Frontal cortex (tissue), 4 donors: ENCODE measurements around the gene WIPF1. TPM values are rescaled to one million over a fixed set of nuclear protein-coding genes. Genes with fewer than 3 reads are reported as not detected.
A peak's percentile ranks its signal among the peaks of the same experiment; 100 is the strongest.
"Not testable (repeated sequence)": the region's sequence is repeated elsewhere in the genome, so short reads cannot be mapped to it uniquely, and the experiment has no call there.

Experiments
- DNase-seq, 2 donors: peaks; one replicate each; pipeline ENCODE4 v3.0.0; 2012; ENCODE audit warnings: low spot score in 2 of 2
- FAIRE-seq: peaks from 2 replicates; lab custom pipeline; 2012; peaks lifted over from hg19 to GRCh38; lab: Jason Lieb, UNC
- total RNA-seq: library from RNA; depleted of rRNA; stranded (reverse); fragments of >200 nt; gene quantifications from one replicate; pipeline ENCODE4 v1.2.3, GENCODE V29; 2014
- donor health status: control.
- donor health status: control.
- donor health status: control.

The WIPF1 gene
- total RNA-seq, 1 donor from 2014 or later = 1.2 TPM

DNA sequence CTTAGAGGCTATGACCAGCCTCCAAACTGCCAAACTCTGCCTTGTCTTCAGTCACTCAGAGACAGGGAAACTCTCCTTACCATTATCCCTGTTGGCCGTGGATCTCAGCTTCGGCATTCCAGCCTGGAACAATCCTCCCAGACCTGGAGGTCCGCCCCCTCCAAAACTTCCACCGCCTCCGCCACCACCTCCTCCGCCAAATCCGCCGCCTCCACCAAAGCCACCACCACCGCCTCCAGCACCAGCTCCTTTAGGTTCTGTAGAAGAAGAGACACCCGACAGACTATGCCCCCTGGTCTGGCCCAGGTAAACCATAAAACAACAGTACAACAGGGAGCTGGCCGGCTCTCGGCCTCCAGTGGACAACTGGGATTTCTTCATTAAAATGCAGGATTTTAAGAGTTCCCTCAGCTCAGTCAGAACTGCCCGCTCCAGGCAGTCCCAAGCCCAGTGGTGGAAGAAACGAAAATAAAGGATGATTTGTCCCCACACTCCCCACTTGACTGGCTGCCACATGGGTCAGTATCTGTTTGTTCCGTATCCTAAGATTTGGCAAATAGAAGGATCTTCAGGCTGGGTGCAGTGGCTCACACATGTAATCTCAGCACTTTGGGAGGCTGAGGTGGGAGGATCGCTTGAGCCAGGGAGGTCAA, 22.4 kb downstream of the WIPF1 start:
- DNase-seq (no peak), FAIRE-seq (no peak)

DNA sequence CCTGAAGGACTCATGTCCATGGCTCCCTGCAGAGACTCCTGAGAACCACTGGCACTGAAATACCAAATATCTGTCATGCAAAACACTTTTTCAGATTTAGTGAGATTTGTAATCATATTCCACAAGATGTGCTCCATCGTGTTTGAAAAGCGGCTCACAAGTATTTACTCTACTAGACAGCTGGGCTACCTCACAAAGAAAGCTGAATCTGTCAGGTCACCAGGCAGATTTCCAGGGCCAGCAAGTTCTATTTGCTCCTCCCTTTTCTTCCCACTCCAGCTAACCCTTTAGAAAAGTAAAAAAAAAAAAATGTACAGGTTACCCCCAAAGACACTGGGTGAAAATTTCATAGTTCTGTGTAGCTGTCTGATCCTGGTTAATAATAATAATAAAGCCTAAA, 22.9 kb downstream of the WIPF1 start:
- FAIRE-seq (no peak), DNase-seq (no peak)

DNA sequence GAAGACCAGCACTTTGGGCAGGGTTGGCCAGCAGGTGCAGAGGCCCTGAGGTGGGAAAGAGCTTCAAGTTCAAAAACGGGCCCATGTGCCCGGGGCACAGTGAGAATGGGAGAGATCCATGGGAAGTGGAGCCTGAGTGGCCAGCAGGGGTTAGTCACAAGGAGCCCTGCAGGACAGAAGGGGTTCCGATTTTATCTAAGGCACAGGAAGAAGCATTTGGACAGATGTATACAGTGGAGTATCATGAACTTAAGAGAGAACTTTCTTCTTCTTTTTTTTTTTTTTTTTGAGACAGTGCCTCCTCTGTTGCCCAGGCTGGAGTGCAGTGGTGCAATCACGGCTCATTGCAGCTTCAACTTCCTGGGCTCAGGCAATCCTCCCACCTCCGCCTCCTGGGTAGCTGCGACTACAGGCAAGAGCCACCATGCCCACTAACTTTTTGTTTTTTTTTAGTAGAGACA, 24.0 kb downstream of the WIPF1 start:
- FAIRE-seq (no peak), DNase-seq (no peak)

DNA sequence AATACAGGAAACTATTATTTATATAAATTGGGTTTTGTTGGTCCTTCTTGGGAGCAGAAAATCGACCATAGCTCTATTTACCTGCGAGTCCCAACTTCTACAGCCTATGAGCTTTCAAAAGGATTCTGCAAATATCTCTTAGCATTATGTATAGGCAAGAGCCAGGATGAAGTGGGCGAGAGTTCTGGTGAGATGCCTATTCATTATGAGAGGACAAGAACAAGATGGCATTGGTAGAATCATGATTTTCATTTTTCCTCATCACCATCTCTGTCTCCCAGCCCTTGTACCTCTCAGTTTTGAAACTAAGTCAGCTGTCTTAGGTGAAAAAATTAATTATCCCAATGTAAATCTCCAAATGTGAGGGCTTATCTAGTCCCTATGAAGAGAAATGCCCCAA, 25.0 kb downstream of the WIPF1 start:
- FAIRE-seq = no peak
- no peak for DNase-seq

GRCh38 chr2:174571669-174572323, 25.8 kb downstream of the WIPF1 start:
- DNase-seq = no peak
- FAIRE-seq = no peak

DNA sequence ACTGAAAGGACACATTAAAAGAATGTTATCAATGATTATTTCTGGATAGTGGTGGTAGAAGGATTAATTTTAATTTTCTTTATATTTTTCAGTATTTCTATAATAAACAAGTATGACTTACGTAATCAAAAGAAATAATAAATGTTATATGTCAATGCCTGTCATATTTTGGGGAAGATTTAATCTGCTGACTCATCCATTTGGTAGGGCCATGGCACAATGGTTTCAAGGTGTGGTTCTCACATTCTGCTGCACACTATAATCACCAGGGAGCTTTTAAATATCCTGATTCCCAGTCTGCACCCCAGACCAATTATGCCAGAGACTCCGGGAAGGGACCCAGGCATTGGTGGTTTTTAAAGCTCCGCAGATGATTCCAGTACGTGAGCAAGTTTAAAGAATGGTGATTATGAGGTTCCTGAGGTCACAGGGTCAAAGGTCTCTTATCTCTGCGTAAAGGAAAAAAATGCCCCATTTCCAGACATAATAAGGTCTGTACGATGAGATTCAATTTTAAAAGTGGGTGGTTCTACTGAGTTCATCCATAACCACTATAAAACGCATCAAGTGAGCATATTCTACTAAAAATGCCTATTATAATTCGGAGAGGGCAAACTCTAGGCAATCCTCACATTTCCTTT, 27.2 kb downstream of the WIPF1 start:
- DNase-seq = no peak
- no peak for FAIRE-seq

DNA sequence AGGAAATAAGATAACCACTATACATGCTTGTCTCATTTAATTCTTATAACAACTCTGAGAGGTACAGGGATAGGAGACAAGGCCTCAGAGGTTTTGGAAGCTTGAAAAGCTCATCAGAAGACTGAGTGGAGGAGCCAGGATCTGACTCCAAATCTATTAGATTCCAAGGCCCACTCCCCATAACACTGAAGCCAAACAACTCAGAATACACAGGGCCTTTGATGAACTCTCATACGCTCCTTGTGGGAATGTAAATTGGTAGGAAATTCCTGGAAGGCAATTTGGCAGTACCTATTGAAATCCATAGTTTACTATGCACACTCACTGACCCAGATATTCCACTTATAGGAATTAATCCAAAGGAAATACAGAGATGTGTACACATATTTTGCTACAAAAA, 27.9 kb downstream of the WIPF1 start:
- no peak for FAIRE-seq

GRCh38 chr2:174568425-174568824, 29.2 kb downstream of the WIPF1 start:
- FAIRE-seq = peak; percentile 6
- no peak for DNase-seq

More for the DNA sequence above, 27.9 kb downstream of the WIPF1 start:
- DNase-seq = no peak

DNA sequence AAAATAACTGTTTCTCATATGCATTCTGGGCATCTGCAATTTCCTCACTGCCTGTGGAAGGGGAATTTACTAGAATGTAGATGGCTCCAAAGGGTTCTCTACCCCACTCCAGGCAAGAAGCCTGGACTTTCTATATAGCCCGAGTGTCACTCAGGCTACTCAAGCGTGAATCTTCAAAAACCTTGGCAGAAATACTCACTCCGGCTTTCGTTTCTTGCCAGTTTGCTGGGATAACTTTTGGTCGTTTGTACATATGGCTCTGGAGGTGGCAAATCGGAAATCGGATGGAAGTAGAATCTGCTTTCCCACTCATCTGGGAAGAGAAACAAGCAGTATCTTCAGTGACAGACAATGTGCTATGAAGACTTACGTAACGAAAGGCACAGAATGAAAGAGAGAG, 30.7 kb downstream of the WIPF1 start:
- DNase-seq = no peak
- FAIRE-seq = no peak

GRCh38 chr2:174563530-174564282, 33.9 kb downstream of the WIPF1 start:
- FAIRE-seq (no peak), DNase-seq (no peak)

- DNase-seq (no peak), FAIRE-seq (no peak)
Observed at GRCh38 chr2:174561972-174562370, 35.6 kb downstream of the WIPF1 start.

GRCh38 chr2:174561283-174561971, 36.2 kb downstream of the WIPF1 start:
- peak; percentile 97 for FAIRE-seq
- peak; percentile 44 to 71 for DNase-seq

DNA sequence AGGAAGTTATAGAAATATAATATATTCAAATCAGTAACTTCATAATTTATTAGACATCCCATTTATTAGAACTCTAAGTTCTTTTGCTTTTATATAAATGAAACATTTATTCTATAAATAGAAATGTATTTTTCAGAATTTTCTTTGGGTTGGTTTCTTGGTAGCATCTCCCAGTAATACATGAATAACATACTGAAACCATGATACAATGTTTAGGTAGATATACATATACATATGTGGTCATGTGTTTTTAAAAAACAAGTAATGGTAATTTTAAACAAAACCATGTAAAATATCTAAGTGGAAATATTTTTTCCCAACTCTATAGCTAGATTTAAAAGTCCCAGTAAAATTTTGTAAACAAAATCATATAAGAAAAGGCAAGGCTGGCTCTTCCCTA, 36.9 kb downstream of the WIPF1 start:
- peak; percentile 71 for FAIRE-seq
- DNase-seq = no peak

GRCh38 chr2:174555998-174556397, 41.6 kb downstream of the WIPF1 start:
- FAIRE-seq (no peak), DNase-seq (no peak)

GRCh38 chr2:174554529-174555150, 43.0 kb downstream of the WIPF1 start:
- FAIRE-seq = no peak
- no peak for DNase-seq

DNA sequence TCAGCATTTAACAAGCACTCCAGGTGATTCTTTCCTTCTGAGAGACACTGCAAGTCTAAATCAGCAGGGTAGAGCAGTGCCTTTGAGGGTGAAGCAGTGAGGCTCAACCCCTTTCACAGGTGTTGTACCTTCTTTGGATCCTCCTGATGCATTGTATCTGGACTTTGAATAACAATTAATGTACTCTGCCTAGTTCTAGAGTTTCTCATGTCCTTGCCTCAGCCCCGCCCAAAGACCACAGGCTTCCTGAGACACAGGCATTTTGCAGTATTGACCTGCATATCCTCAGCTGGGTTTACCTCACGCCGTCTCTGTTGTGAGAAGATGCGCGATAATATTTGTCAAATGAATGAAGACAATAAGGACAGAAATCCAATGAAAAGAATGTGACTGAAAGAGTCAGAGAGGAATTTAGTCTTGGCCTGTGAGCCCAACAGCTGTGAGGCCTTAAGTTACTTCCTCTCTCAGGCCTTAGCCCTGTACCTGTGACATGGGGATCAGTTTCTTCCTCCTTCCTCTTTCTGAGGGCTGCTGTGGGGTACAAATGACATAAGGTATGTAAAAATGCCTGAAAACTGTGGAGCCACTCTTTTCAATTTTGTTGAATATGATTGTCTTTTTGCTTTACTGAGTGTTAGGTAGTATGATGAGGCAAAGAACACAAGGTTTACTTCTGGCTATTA, 43.7 kb downstream of the WIPF1 start:
- FAIRE-seq (no peak), DNase-seq (no peak)

DNA sequence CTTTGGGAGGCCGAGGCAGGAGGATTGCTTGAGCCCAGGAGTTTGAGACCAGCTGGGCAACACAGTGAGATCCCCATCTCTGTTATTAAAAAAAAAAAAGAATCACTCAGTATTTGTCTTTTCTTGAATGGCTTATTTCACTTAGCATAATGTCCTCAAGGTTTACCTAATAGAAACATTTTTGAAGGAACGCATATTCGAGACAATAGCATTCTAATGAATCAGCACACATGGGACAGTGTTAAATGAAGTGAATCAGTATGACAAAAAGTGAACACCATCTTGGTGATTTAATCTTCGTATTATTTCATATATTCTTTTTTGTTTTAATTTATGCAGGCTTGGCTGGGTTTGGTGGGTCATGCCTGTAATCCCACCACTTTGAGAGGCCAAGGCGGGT, 44.7 kb downstream of the WIPF1 start:
- no peak for FAIRE-seq
- no peak for DNase-seq

- no peak for FAIRE-seq
Observed at GRCh38 chr2:174551697-174552096, 45.9 kb downstream of the WIPF1 start.

GRCh38 chr2:174548646-174549045, 49.0 kb downstream of the WIPF1 start:
- not testable (repeated sequence) for FAIRE-seq, DNase-seq

More at GRCh38 chr2:174551697-174552096, 45.9 kb downstream of the WIPF1 start:
- no peak for DNase-seq
